Panc1 (cell line): ENCODE data around the gene RGS14.

ENCODE experiments used
- CTCF ChIP-seq: fragments of 450-650 bp; IDR thresholded peaks from 2 replicates; pipeline ENCODE4 v1.5.1; 2017; ENCODE audit warnings: mild to moderate bottlenecking
- TCF7L2 ChIP-seq: IDR thresholded peaks from 2 replicates; pipeline ENCODE4 v1.6.1; 2011; ENCODE audit warnings: mild to moderate bottlenecking, low read depth, low read length, inconsistent platforms

- TF ChIP-seq TCF7L2 (no peak), CTCF (no peak)
Measured at GRCh38 chr5:177311392-177311722, 46.4 kb upstream of the RGS14 start.
